ENCODE data around the gene FXYD6. TPM values are rescaled to one million over a fixed set of nuclear protein-coding genes. Genes with fewer than 3 reads are reported as not detected.
A peak's percentile ranks its signal among the peaks of the same experiment; 100 is the strongest.

FXYD6 gene
- total and polyA plus RNA-seq, 8 donors: 2.7 to 48.0 (median 8.9) TPM

DNA sequence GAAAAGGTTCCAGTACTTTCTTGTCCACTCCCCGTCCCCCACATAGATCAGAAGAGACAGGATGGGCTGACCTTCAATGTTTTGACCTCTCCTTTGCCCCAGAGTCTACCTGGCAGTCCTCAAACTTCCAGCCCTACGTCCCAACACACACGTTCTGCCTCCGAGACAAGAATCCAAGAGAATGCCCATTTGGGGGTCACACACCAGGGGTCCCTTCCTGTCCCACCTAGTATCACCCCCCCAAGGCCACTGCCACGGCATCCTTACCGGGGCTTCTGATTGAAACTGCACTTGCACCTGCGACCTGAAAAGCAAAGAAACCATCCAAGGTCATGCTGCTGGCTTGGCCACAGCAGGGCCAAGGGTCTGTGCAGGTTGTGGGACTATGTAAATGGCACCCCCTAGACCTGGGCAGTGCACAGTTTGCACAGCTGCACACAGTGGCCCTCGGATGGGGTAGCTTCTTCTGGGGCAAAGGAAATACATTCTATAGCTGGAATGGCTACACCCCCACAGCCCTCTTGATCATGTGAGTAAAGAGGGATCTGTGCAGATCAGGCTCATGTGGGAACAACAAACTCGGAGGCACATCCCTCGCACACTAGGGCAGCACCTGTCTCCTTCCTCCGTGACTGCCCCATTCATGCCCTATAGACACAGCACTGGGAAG, 35.4 kb downstream of the FXYD6 start:
- no peaks in the 10 kb centered on the region for H3K36me3 ChIP-seq
- DNase-seq (peak in 2 of 6 donors; percentile 12 to 40), FAIRE-seq (no peak), ATAC-seq (no peak)
- no peaks in the 10 kb centered on the region for H3K27me3 ChIP-seq
- intact Hi-C loops (cut with DNase I): loop anchor here in 2 of 3 donors (5.0 to 10.0 kb wide), 3 partner anchors 106 to 214 kb away; no protein-coding TSS in a partner anchor
- no peaks in the 10 kb centered on the region for H3K9me3 ChIP-seq
- H3K4me3 ChIP-seq: no peak overlapping the region
- 47 to 53% methylated on average over 11 of the region's 11 CpGs for WGBS, 2 donors
- no peaks in the 10 kb centered on the region for H3K4me1 ChIP-seq
- TF ChIP-seq, protein P1, sequence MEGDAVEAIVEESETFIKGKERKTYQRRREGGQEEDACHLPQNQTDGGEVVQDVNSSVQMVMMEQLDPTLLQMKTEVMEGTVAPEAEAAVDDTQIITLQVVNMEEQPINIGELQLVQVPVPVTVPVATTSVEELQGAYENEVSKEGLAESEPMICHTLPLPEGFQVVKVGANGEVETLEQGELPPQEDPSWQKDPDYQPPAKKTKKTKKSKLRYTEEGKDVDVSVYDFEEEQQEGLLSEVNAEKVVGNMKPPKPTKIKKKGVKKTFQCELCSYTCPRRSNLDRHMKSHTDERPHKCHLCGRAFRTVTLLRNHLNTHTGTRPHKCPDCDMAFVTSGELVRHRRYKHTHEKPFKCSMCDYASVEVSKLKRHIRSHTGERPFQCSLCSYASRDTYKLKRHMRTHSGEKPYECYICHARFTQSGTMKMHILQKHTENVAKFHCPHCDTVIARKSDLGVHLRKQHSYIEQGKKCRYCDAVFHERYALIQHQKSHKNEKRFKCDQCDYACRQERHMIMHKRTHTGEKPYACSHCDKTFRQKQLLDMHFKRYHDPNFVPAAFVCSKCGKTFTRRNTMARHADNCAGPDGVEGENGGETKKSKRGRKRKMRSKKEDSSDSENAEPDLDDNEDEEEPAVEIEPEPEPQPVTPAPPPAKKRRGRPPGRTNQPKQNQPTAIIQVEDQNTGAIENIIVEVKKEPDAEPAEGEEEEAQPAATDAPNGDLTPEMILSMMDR (IDR thresholded peaks at IDR 0.05): no peak
- H3K27ac ChIP-seq: no peak overlapping the region

DNA sequence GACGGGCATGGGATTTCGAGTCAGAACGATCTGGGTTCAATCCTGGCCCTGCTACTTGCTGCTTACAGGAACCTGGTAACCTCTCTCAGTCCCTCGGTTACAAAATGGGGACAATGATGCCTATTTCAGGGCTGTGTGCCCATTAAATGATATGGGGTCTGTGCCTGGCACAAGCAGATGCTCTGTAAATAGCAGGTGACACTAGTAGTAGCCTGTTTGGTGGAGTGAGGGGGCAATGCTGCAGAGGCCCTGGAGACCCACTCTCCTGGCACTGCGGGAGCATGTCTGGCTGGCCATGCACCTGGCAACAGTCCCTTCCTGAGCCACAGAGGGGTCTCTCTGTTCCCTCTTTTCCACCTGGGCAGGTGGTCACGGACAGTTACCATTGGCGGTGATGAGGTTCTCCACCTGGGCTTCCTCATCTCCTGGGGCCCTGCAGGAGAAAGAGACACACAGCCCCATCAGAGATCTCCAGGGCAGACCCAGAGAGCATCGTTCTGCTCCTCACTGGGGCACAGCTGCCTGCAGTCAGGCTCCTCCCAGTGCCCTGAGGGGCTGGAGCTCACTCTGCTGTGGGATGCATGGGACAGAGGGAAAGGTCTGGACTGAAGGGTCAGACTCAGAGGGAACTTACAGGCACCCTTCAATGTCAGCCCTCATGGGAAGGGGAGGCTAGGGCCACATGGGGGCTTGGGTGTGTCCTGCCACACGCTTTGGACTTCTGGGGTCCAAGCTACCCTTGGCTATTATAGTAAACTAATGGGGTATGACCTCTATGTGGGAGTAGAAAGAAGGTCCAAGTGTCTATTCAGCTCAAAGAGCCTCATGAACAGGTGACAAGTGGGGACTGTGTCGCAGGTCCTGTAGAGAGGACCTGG, 36.3 kb downstream of the FXYD6 start:
- peak in 2 of 6 donors; percentile 11 to 48 for DNase-seq
- intact Hi-C loops (cut with DNase I): loop anchor here in 2 of 3 donors (5.0 to 10.0 kb wide), 4 partner anchors 102 to 215 kb away; no protein-coding TSS in a partner anchor
- no peaks in the 10 kb centered on the region for H3K4me1 ChIP-seq
- H3K4me3 ChIP-seq: no peak overlapping the region
- H3K27ac ChIP-seq: no peak overlapping the region
- TF ChIP-seq, protein P1 (IDR thresholded peaks at IDR 0.05): no peak
- no peaks in the 10 kb centered on the region for H3K27me3 ChIP-seq
- H3K36me3 ChIP-seq: no peaks in the 10 kb centered on the region
- H3K9me3 ChIP-seq: no peaks in the 10 kb centered on the region
- no peak for FAIRE-seq
- ATAC-seq: no peak
- WGBS, 2 donors: 88 to 89% methylated on average over 10 of the region's 10 CpGs

DNA sequence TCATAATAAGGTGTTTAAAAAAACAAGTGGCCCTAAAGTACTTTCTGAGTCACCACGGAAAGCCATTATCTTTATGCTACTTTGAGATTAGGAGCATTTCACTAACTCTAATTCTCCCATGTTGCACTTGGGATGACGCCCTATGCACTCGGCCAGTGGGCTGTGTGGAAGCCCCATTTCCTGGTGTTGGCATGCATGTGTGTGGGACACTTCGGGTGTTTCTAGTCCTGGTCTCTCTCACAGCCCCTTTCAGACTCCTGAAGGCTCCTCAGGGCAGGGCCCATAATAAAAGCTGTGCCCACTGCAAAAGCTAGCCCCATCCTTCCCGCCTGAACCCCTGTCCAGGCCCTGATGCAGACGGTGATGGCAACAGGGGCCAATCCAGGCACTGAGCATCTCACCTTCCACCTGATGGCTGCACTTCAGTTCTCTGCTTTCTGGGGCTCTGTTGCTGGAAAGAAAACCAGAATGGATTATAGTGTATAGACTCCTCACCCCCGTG, 37.0 kb downstream of the FXYD6 start:
- Histone ChIP-seq H3K27me3 (no peaks in the 10 kb centered on the region), H3K9me3 (no peaks in the 10 kb centered on the region), H3K4me1 (peaks cover 0 to 1% (median 0%) of the 10 kb centered on the region in 3 donors), H3K36me3 (no peaks in the 10 kb centered on the region), H3K4me3 (no peak overlapping the region), H3K27ac (no peak overlapping the region)
- 59 to 69% methylated on average over 7 of the region's 7 CpGs for WGBS, 2 donors
- ATAC-seq (no peak), DNase-seq (peak in 1 of 6 donors; percentile 30), FAIRE-seq (no peak)
- intact Hi-C loops (cut with DNase I): loop anchor here in 1 of 3 donors (5.0 kb wide), 1 partner anchor 103 kb away; no protein-coding TSS in a partner anchor
- TF ChIP-seq, protein P1 (IDR thresholded peaks at IDR 0.05): no peak

DNA sequence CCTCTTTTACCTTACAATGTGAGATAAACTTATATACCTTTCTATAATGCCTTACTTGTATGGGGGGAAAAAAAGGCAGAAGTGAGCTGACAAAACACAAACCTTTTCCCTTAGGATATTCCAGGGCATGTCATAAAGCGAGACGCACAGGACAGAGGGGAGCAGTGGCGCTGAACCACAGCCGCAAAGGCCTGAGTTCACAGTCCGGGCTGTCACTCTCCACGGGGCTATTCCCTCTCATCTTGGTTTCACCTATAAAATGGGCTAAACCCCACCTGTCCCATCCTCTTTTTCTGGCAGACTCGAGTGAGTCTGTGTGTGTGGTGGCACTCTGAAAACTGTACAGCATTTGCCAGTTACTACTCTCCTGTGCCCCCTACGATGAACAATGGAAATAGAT, 37.6 kb downstream of the FXYD6 start:
- Histone ChIP-seq H3K27me3 (no peaks in the 10 kb centered on the region), H3K27ac (no peak overlapping the region), H3K36me3 (no peaks in the 10 kb centered on the region), H3K4me3 (no peak overlapping the region), H3K4me1 (peaks cover 2 to 5% (median 5%) of the 10 kb centered on the region in 3 donors), H3K9me3 (no peaks in the 10 kb centered on the region)
- intact Hi-C loops (cut with DNase I): loop anchor here in 1 of 3 donors (5.0 kb wide), 1 partner anchor 103 kb away; no protein-coding TSS in a partner anchor
- ATAC-seq: no peak
- FAIRE-seq: no peak
- TF ChIP-seq, protein P1 (IDR thresholded peaks at IDR 0.05): no peak
- peak in 1 of 6 donors; percentile 12 for DNase-seq
- WGBS, 2 donors: 71% methylated on average over 8 of the region's 8 CpGs
